Left cardiac atrium (tissue), 4 donors: ENCODE measurements around the gene SHROOM1. TPM values are rescaled to one million over a fixed set of nuclear protein-coding genes. Genes with fewer than 3 reads are reported as not detected.

Experiments used
- ATAC-seq, 2 donors: fragments of 200-7000 bp; cut with Tn5 transposase; one replicate each; pipeline ENCODE4 v1.9.1; 2020; ENCODE audit warnings: mild to moderate bottlenecking in 2 of 2, moderate library complexity in 2 of 2
- DNase-seq: peaks from one replicate; pipeline ENCODE4 v3.0.0-alpha.2; 2020
- intact Hi-C, 2 donors: fragments of 100-400 bp; cut with DNase I; formaldehyde crosslinking; loops; one replicate each; pipeline versions ENCODE4 v1.14.1 to v1.15.1; 2022 to 2023
- total RNA-seq, 2 donors: library from RNA; stranded (reverse); fragmentation: NEBNext Ultra II Directional; extraction: Animal tissue kit (Norgen Biotek cat#: 25700); gene quantifications; one replicate each; pipeline ENCODE4 v1.2.1, GENCODE V29; 2021
- donor health status: DM: no; HTN: yes; CAD: no.
- donor health status: DM: no; HTN: yes; CAD: no; lungs with severe emphysema.
- donor health status: DM: yes; HTN: yes; CAD: no.
- donor health status: Dilated cardiomyopathy.

SHROOM1 gene
- total RNA-seq, 2 donors from 2014 or later = 6.1 to 7.2 TPM

- intact Hi-C loops = no loop called here
- no peak for DNase-seq
- ATAC-seq = no peak
Measured at GRCh38 chr5:132788990-132789886, 41.2 kb downstream of the SHROOM1 start.

DNA sequence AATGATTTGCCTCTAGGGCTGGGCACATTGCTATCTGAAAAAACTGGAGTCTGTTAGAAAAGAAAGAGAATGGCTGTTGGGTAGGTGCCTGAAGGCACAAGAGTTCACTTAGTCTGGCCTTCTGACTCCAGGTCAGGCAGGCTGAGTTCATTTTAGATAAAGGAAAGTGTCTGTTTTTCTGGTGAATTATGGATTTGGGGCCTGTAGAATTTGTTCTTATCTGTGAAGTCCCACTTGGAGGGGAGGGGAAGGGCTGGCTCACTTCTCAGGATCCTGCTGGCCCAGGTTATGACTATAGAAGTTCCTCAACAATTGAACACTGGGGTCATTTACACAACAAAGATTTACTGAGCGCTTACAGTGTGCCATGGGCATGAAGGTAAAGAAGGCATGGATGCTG, 41.9 kb downstream of the SHROOM1 start:
- ATAC-seq = no peak
- no peak for DNase-seq
- intact Hi-C loops = no loop called here

GRCh38 chr5:132787076-132787475, 43.4 kb downstream of the SHROOM1 start:
- DNase-seq = no peak
- intact Hi-C loops = no loop called here
- ATAC-seq = no peak

GRCh38 chr5:132785864-132786263, 44.6 kb downstream of the SHROOM1 start:
- no peak for ATAC-seq
- intact Hi-C loops = no loop called here
- no peak for DNase-seq

DNA sequence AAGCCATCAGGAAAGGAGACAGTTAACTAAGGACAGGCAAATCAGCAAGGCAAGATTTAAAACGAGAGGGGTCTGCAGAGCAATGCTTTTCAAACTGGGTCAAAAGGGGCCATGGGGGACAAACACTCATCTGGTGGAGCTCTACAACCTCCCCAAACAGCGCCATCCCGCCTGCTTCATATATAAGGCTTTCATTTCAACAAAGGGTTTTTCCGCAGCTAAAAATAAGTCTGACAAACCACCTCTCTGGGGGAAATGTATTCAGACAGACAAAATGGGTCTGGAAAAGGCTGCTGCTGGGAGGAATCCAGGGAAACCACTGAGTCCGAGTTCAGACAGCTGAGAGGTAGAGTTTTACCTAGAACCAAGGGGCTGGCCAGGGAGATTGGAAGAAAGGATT, 45.1 kb downstream of the SHROOM1 start:
- intact Hi-C loops = no loop called here
- no peak for ATAC-seq
- no peak for DNase-seq

- intact Hi-C loops = no loop called here
- no peak for ATAC-seq
- no peak for DNase-seq
Measured at GRCh38 chr5:132782101-132782500, 48.3 kb downstream of the SHROOM1 start.

DNA sequence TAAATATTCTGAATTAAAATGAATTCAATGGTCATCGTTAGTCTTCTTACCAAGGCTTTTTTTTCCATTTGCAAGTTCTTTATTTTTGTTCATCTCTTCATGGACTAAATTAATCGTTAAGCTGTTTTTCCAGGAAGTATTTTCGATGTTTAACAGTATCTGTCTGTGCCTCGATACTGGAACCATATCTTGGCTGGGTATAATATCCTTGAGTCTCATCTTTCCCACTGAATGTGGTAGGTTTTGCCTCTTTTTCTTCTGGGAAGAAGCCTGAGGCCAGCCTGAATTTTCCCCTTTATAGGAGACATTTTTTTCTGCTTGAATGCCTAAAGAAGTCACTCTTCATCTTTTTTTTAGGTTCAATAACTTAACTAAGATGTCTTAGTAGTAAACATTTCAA, 49.4 kb downstream of the SHROOM1 start:
- intact Hi-C loops = no loop called here
- ATAC-seq = no peak
- DNase-seq = no peak

- DNase-seq = no peak
- no peak for ATAC-seq
- intact Hi-C loops = no loop called here
Measured at GRCh38 chr5:132780577-132780976, 49.9 kb downstream of the SHROOM1 start.

- no peak for ATAC-seq
- intact Hi-C loops = no loop called here
Measured at GRCh38 chr5:132779961-132780360, 50.5 kb downstream of the SHROOM1 start.

DNA sequence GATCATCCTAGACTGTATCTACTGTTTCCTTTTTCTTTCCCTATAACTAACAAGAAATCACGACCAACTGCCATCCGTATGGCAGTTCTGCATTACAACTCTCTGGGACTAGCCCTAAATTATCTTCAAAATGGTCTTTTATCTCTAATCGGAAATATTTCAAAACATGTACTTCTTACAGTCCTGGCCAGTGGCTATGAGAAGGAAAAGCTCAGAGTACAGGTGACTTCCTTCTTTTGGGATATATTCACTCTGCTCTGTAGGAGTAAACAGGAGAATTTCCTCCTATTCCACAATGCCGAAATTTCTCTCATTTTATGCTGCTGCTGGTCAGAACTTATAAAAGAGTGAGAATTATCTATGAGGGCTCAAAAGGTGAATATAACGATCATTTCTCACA, 51.6 kb downstream of the SHROOM1 start:
- intact Hi-C loops = no loop called here
- DNase-seq (no peak), ATAC-seq (no peak)

More at GRCh38 chr5:132779961-132780360, 50.5 kb downstream of the SHROOM1 start:
- DNase-seq = no peak

DNA sequence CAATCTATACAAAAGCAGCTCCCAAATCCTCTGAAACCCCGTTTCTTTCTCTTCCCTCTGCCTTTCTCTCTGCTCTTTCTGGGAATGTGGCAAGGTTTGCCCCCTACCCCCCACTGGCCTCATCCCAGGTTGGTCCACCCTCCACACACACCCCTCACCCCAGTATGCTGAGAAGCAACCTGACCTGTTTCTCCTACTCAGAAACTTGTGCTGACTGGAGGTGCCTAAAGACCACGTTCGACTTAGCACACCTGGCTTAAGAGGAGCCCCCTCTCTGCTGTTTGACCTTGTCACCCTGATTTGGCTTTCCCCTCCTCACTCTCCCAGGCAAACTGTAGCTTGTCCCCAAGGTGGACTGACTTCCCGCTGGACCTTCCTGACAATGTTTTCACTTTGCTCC, 52.3 kb downstream of the SHROOM1 start:
- DNase-seq (no peak), ATAC-seq (no peak)
- intact Hi-C loops = no loop called here

GRCh38 chr5:132777209-132778069, 53.0 kb downstream of the SHROOM1 start, which contains the start of gene SEPTIN8:
TSS of gene SEPTIN8 (minus strand) at chr5:132777239. CDS start at chr5:132777137, 102 bp downstream.
- peak; percentile 70 for DNase-seq
- intact Hi-C loops = no loop called here

GRCh38 chr5:132776938-132777208, 53.6 kb downstream of the SHROOM1 start:
- intact Hi-C loops = no loop called here
- DNase-seq (no peak), ATAC-seq (peak in 1 of 2 donors; percentile 5)

More at GRCh38 chr5:132777209-132778069, 53.0 kb downstream of the SHROOM1 start, which contains the start of gene SEPTIN8:
- ATAC-seq = peak; percentile 70 to 78

DNA sequence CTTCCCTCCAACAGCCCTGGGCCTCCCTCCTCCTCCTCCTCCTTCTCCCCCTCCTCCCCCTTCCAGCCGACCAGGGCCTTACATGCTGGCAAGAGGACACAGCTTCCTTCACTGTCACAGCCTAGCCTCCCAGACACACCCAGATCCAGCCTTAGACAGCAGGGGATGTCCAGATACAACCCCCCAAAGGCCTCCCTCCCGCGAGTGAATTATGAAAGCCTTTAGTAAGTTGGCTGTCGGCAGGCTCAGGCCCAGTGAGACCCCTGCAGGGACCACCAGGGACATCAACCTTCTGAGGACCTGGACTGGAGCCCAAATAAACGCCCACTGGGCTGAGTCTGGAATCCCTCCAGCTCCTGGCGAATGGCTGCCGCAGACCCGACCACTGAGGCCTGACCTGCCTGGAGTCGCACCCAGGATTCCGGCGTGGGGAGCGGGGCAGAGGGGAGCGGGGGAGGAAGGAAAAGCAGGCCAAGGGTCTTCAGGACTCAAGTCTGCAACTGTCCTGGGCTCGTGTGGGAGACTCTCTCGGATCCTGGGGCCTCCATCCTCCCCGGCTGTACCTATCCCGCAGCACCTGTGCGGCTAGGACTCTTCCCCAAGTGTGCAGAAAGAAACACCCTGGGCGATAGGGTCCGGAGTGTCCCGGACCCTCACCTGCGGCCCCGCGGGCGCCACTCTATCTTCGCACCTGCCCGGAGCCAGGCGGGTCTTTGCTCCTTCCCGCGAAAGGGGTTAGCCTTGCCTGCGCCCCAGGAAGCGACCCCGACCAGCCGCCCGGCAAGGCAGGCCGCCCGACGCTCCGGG, 54.1 kb downstream of the SHROOM1 start:
- ATAC-seq = peak; percentile 9 to 46
- intact Hi-C loops = no loop called here

DNA sequence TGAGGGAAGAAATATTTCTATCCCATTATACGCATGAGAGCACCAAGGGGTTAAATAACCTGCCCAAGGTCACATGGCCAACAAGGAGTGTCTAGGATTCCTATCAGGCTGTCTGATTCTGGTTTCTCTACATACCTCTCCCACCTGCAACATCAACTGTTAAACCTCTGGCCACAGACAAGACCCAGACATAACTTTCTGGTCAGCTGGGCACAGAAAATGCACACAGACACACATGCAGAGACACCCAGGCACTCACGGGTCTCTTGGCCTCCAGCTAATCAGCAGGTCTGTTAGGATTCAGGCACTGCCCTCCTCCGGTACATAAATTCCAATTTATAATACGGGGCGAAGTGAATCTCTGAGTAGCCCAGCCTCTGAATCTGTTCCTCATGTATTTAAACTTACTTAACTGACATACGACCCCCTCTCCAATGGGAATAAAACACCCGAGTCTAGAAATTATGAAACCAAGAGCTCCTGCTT, 54.9 kb downstream of the SHROOM1 start:
- intact Hi-C loops = no loop called here

More for the DNA sequence above, 54.1 kb downstream of the SHROOM1 start:
- no peak for DNase-seq

GRCh38 chr5:132774896-132775295, 55.6 kb downstream of the SHROOM1 start:
- DNase-seq (no peak), ATAC-seq (peak in 1 of 2 donors; percentile 35)
- intact Hi-C loops = no loop called here

More for the DNA sequence above, 54.9 kb downstream of the SHROOM1 start:
- ATAC-seq (no peak), DNase-seq (no peak)

DNA sequence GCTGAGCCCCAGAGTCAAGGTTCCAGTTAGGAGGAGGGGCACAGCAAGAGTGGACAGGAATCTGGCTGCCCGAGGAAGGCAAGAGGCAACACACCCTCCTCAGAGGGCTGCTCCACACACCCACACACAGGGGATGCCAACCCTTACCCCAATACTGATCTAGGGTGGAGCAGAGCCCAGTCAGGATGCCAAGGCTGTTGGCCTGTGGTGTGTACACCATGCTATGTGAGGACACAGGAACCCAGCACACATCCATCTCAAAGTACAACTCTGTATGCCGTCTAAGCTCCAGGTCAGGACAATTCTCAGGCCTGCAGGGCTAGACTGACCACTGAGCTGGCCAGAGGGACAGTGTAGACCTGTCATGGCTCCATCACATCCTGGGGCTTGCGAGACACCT, 56.0 kb downstream of the SHROOM1 start:
- peak in 1 of 2 donors; percentile 3 for ATAC-seq
- intact Hi-C loops = no loop called here
- DNase-seq = no peak

DNA sequence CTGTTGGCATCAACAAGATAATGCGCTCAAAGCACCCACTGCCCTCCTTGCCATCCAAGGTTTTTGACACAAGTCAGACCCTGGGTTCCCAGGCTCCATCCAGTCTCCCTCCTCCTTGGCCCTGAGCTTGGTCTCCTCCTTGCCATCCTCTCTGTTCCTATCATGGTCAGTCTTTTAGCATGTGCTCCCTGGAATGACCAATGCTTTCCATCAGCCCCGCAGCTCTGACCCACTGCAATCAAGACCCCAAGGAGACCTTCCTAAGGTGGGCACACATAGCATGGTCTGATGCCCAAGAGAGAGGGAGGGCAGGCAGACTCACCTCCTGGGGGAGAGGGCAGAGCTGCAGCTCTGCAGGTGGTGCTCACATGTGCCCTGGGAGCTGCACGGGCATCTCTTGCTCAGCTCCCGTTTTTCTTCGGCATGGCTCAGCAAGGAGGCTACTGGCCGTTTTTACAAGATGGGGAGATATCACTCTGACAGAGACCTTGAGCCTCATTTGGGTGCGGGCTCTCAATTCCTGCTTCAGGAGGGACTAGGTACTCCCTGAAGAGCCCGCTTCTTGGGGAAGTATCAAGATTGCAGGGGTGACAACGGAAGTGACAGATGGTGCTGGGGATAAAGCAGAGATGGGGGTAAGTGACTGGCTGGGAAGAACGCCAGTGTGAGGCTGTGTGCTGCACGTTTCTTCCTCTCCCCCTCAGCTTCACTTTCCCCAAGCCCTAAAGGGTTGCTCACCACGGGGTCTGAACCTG, 56.7 kb downstream of the SHROOM1 start:
- intact Hi-C loops = no loop called here
- no peak for DNase-seq
- ATAC-seq = no peak
